HFF-Myc (cell line): ENCODE data around the gene LCE1F.

ENCODE experiments used
- DNase-seq: peaks from one replicate; pipeline ENCODE4 v3.0.0-alpha.2; 2011; ENCODE audit warnings: low read depth; ENCODE audit errors: extremely low read depth
- H3K4me3 ChIP-seq: replicated peaks from 2 replicates; pipeline ENCODE4 v1.5.1; 2011; ENCODE audit warnings: low read depth, mild to moderate bottlenecking, control low read depth, low read length
- TF ChIP-seq, protein P1 (sequence below): IDR thresholded peaks from 2 replicates; pipeline ENCODE4 v1.5.1; 2012; ENCODE audit warnings: mild to moderate bottlenecking, low read depth, low read length, control low read depth; ENCODE audit errors: missing control alignments

LCE1F gene

DNA sequence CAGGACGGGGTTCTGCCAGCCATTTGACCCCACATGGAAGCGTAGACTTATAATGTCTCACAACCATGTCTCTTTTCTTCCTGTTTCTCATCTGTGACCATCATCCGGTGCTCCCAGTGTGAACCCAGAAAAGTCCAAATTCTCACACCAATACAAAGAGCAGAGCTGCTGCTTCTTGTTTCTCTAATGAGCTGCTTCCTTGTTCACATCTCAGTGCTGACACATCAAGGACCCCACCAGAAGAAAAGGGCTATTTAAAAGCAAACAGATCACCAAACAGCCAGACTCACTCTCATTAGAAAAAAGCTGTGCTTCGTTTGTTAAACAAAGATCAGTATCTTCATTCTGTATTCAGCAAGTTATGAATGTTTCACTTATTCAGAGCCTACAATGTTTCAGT, 20.7 kb downstream of the LCE1F start:
- H3K4me3 ChIP-seq: no peak overlapping the region
- DNase-seq: no peak
- TF ChIP-seq, protein P1, sequence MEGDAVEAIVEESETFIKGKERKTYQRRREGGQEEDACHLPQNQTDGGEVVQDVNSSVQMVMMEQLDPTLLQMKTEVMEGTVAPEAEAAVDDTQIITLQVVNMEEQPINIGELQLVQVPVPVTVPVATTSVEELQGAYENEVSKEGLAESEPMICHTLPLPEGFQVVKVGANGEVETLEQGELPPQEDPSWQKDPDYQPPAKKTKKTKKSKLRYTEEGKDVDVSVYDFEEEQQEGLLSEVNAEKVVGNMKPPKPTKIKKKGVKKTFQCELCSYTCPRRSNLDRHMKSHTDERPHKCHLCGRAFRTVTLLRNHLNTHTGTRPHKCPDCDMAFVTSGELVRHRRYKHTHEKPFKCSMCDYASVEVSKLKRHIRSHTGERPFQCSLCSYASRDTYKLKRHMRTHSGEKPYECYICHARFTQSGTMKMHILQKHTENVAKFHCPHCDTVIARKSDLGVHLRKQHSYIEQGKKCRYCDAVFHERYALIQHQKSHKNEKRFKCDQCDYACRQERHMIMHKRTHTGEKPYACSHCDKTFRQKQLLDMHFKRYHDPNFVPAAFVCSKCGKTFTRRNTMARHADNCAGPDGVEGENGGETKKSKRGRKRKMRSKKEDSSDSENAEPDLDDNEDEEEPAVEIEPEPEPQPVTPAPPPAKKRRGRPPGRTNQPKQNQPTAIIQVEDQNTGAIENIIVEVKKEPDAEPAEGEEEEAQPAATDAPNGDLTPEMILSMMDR: no peak

DNA sequence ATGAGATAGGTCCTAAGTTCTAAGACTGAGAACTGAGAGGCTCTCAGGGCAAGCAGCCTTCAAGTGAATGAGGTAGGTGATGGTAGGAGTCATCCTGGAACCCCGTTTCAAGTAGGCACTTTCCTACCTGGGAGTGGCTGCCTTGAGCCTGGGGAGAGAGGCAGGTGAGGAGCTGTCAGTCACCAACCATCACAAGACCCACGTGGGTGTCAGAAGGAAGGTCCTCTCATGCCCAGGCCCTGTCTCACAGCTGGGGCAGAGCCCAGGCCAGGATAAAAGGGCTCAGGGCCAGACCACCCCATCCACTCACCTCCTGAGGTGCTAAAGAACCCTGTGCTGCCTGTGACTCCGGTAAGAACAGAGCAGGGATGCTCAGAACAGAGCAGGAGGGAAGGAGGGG, 21.5 kb downstream of the LCE1F start, which contains the start of gene LCE1D:
TSS of gene LCE1D (plus strand) at position 301 of the 400 bp plus-strand sequence. CDS start 1,074 bp downstream, outside the sequence.
- H3K4me3 ChIP-seq: no peak within 1 kb of the TSS
- no peak for DNase-seq
- TF ChIP-seq, protein P1: no peak

DNA sequence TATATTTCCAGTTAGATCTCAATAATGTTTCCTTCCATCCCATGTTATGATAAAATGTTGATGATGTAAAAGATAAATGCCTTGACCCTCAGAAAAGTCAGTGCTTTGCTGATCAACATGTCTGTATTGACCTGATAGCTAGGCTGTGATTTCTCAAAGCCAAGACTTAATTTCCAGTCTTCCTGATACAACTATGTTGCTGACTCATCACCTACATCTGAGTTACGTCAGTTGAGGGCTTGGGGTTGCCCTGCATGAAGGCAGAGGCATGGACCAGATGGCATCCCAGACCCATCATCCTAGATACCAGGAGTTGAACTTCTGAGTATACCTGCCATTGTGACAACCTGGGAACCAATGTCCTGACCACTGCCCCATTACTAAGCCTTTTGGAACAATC, 26.4 kb downstream of the LCE1F start:
- no peak overlapping the region for H3K4me3 ChIP-seq
- TF ChIP-seq, protein P1: no peak
- no peak for DNase-seq

DNA sequence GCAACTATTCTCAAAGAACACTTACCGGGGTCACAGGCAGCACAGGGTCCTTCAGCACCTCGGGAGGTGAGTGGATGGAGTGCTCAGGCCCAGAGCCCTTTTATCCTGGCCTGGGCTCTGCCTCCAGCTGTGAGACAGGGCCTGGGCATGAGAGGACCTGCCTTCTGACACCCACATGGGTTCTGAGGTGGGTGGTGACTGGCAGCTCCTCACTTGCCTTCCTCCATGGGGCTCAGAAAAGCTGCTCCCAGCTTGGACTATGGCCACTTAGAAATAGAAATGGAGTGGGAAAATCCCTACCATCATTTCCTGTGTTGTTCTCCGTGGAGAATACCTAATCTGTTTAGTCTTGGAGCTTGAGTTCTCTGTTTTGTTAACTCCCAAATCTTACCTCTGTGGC, 31.6 kb downstream of the LCE1F start, which contains the start of gene LCE1C:
TSS of gene LCE1C (minus strand) at position 76 of the 400 bp plus-strand sequence. CDS start 1,173 bp downstream, outside the sequence.
- no peak for DNase-seq
- no peak within 1 kb of the TSS for H3K4me3 ChIP-seq
- TF ChIP-seq, protein P1: no peak

DNA sequence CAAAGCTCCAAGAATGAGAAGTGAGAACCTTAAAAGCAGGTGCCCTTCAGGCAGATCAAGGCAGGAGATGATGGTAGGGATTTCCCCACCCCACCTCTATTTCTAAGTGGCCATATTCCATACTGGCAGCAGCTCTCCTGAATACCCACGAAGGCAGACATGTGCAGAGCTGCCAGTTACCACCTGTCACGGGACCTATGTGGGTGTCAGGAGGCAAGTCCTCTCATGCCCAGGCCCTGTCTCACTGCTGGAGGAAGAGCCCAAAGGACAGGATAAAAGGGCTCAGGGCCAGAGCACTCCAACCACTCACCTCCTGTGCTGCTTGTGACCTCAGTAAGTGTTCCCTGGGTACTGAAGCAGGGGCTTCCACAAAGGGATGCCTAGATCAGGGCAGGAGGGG, 36.1 kb downstream of the LCE1F start:
- TF ChIP-seq, protein P1: no peak
- DNase-seq: no peak

DNA sequence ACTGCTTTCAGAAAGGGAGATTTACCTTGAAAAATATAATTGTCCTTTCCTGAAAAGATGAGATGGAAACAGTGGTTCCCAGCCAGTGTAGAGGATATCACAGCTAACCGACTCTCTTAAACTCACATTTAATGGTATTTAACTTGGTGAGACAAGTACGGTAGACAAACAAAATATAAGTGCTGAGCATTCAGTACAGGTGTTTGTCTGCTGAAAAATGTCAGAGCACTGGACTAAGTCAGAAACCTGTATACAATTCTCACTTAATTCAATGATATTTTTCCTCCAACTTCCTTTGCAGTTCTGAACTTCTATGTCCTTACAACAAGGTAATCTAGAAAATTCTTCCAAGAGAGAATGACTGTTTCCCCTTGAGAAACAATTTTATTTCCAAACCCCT, 36.7 kb downstream of the LCE1F start, which contains the start of gene LCE1B:
TSS of gene LCE1B (plus strand) at position 301 of the 400 bp plus-strand sequence. CDS start 476 bp downstream, outside the sequence.
- H3K4me3 ChIP-seq: no peak within 1 kb of the TSS
- TF ChIP-seq, protein P1: no peak
- no peak for DNase-seq

More for the DNA sequence above, 36.1 kb downstream of the LCE1F start:
- no peak overlapping the region for H3K4me3 ChIP-seq

DNA sequence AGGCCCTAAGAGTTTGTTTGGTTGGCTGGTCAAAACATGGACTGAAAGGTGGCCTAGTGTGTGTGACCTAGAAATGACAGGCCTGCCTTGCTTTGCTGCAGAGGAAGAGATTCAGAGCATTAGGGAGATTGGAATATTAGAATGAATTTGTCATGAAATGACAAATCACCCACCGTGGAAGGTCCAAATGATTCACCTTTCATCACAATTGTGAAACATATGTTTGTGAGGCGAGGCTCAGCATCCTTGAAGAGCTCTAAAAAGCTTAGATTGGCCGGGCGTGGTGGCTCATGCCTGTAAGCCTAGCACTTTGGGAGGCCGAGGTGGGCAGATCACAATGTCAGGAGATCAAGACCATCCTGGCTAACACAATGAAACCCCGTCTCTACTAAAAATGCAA, 42.4 kb downstream of the LCE1F start:
- no peak overlapping the region for H3K4me3 ChIP-seq
- no peak for DNase-seq
- TF ChIP-seq, protein P1: no peak
